GM12892 (cell line): Measurements from ENCODE around the gene FBRSL1.

Experiments
- POLR2A ChIP-seq: IDR thresholded peaks from 2 replicates; pipeline ENCODE4 v1.6.1; 2011; ENCODE audit warnings: low read depth, low read length, control low read depth
- POLR2AphosphoS5 ChIP-seq: IDR thresholded peaks from 2 replicates; pipeline ENCODE4 v1.6.1; 2011; ENCODE audit warnings: low read depth, low read length, control low read depth

- TF ChIP-seq POLR2A = no peak
- TF ChIP-seq POLR2AphosphoS5 = no peak
Measured at GRCh38 chr12:132518354-132518992, 28.5 kb downstream of the FBRSL1 start.
